MM.1S (cell line): ENCODE measurements around the gene VNN1.

Experiments
- EZH2 ChIP-seq: fragments of 300-600 bp; sonication (generic); optimal IDR thresholded peaks from 2 replicates; pipeline ENCODE3; 2017; ENCODE audit warnings: low read depth, mild to moderate bottlenecking, antibody characterized with exemption, low read length, mixed read lengths
- EZH2phosphoT487 ChIP-seq: fragments of 300-600 bp; sonication (generic); IDR thresholded peaks from 2 replicates; pipeline ENCODE4 v1.6.1; 2018; ENCODE audit warnings: antibody characterized with exemption, low read length
- TF ChIP-seq, protein P1 (sequence below): fragments of 300-600 bp; sonication (generic); IDR thresholded peaks from 2 replicates; pipeline ENCODE4 v1.5.1; 2016; ENCODE audit warnings: antibody characterized with exemption, low read length, mixed read lengths

DNA sequence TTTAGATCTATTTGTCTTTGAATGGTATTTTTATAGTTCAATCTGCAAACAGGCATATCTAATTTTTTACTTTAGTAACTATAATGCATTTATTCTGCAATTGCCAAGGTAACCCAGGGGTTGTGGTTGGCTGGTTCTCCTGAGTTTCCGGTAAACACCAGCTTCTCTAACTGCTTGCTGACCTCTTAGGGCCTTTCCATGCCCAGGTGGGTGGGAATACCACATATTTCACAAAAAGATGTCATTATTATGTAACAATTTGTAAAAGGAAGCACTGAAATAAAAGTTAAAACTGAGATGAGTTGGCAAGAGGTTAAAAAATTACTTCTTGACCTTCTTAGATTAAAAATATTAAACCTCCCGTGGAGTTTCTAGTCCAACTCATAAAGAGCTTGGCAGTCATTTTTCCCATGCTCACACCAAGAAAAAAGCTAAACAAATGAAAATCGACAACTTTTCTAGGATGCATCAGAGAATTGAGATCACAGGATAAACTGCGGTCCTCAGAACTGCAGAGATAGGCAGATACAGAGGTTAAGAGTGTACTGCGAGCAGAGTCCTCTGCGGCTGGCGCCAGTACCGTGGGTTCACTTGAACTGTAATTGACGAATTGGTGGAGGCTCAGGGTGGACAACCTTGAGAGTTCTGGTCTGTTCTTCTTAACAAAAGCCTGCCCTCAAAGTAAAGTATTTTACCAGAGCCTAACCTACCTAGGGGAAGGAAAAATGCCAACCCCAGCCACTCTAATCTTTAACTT is 2.2 kb upstream of the VNN1 start:
- TF ChIP-seq, protein P1, sequence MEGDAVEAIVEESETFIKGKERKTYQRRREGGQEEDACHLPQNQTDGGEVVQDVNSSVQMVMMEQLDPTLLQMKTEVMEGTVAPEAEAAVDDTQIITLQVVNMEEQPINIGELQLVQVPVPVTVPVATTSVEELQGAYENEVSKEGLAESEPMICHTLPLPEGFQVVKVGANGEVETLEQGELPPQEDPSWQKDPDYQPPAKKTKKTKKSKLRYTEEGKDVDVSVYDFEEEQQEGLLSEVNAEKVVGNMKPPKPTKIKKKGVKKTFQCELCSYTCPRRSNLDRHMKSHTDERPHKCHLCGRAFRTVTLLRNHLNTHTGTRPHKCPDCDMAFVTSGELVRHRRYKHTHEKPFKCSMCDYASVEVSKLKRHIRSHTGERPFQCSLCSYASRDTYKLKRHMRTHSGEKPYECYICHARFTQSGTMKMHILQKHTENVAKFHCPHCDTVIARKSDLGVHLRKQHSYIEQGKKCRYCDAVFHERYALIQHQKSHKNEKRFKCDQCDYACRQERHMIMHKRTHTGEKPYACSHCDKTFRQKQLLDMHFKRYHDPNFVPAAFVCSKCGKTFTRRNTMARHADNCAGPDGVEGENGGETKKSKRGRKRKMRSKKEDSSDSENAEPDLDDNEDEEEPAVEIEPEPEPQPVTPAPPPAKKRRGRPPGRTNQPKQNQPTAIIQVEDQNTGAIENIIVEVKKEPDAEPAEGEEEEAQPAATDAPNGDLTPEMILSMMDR, result no peak
- TF ChIP-seq EZH2phosphoT487 (no peak), EZH2 (no peak)
